Calu3 (cell line): ENCODE results near the gene ACAD11. TPM values are rescaled to one million over a fixed set of nuclear protein-coding genes. Genes with fewer than 3 reads are reported as not detected.

Source experiments
- BruUV-seq: library from RNA; stranded (reverse); fragments of 400-500 nt; replicated peaks from 2 replicates; lab custom pipeline; 2021; lab: Mats Ljungman, UMichigan
- CTCF ChIA-PET: fragments of 300-600 bp; sonication (Branson Sonifier 250); formaldehyde crosslinking; loops from one replicate; lab custom pipeline; 2022; ENCODE audit warnings: antibody characterized with exemption; lab: Charles Lee
- DNase-seq: peaks from one replicate; pipeline ENCODE4 v3.0.0; 2022
- H3K27ac Mint-ChIP-seq: one replicate; pipeline ENCODE4 v1.8.0; 2022; ENCODE audit warnings: mixed read lengths; ENCODE audit not compliant: unreplicated experiment
- H3K27me3 Mint-ChIP-seq: one replicate; pipeline ENCODE4 v1.8.0; 2022; ENCODE audit warnings: mixed read lengths; ENCODE audit not compliant: unreplicated experiment
- H3K36me3 Mint-ChIP-seq: one replicate; pipeline ENCODE4 v1.8.0; 2022; ENCODE audit warnings: mild to moderate bottlenecking, moderate library complexity, mixed read lengths; ENCODE audit not compliant: insufficient read depth, unreplicated experiment
- H3K4me1 Mint-ChIP-seq: one replicate; pipeline ENCODE4 v1.8.0; 2022; ENCODE audit warnings: mild to moderate bottlenecking, low read depth, mixed read lengths; ENCODE audit not compliant: unreplicated experiment
- H3K4me3 Mint-ChIP-seq: one replicate; pipeline ENCODE4 v1.8.0; 2022; ENCODE audit warnings: mild to moderate bottlenecking, low read depth, moderate library complexity, mixed read lengths; ENCODE audit not compliant: unreplicated experiment
- H3K9me3 Mint-ChIP-seq: one replicate; pipeline ENCODE4 v1.8.0; 2022; ENCODE audit warnings: low read depth, mixed read lengths; ENCODE audit not compliant: unreplicated experiment
- intact Hi-C: fragments of 100-400 bp; cut with micrococcal nuclease; formaldehyde crosslinking; loops from one replicate; pipeline ENCODE4 v1.10.0; 2022; ENCODE audit not compliant: unreplicated experiment
- total RNA-seq: library from RNA; stranded (reverse); gene quantifications from 2 replicates; pipeline ENCODE4 v1.2.3, GENCODE V29; 2022
- TF ChIP-seq, protein P1 (sequence below): fragments of 200-600 bp; IDR thresholded peaks from one replicate; pipeline ENCODE4 v1.8.0; 2022; ENCODE audit warnings: antibody characterized with exemption; ENCODE audit not compliant: unreplicated experiment

ACAD11 gene
- total RNA-seq, 1 experiment from 2014 or later = 14.6 TPM

DNA sequence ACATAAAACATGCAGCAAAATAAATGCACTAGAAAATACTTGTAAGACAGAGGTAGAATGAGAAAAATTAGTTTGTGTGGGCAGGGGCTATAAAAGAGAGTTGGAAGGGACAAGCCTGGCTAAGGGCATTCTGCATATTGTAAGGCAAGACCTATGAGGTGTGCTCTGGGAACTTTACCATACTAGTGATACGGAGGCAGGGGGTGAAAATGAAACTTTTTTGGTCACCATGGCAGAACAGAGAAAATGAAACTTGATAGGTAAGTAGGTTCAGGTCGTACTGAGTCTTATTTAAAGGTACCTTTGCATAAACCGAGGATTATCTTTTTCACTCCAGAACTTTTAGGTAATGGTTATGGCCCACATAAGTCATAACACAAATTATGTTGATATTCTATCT, 137.3 kb downstream of the ACAD11 start:
- no peak for DNase-seq
- intact Hi-C loops = no loop called here
- no peaks in the 10 kb centered on the region for H3K9me3 Mint-ChIP-seq
- no peak overlapping the region for H3K4me3 Mint-ChIP-seq
- CTCF ChIA-PET = no interaction called here
- H3K27ac Mint-ChIP-seq = no peak overlapping the region
- H3K36me3 Mint-ChIP-seq = peaks cover 7% of the 10 kb centered on the region
- TF ChIP-seq, protein P1, sequence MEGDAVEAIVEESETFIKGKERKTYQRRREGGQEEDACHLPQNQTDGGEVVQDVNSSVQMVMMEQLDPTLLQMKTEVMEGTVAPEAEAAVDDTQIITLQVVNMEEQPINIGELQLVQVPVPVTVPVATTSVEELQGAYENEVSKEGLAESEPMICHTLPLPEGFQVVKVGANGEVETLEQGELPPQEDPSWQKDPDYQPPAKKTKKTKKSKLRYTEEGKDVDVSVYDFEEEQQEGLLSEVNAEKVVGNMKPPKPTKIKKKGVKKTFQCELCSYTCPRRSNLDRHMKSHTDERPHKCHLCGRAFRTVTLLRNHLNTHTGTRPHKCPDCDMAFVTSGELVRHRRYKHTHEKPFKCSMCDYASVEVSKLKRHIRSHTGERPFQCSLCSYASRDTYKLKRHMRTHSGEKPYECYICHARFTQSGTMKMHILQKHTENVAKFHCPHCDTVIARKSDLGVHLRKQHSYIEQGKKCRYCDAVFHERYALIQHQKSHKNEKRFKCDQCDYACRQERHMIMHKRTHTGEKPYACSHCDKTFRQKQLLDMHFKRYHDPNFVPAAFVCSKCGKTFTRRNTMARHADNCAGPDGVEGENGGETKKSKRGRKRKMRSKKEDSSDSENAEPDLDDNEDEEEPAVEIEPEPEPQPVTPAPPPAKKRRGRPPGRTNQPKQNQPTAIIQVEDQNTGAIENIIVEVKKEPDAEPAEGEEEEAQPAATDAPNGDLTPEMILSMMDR = no peak
- no peaks in the 10 kb centered on the region for H3K4me1 Mint-ChIP-seq
- no peaks in the 10 kb centered on the region for H3K27me3 Mint-ChIP-seq
- BruUV-seq = no TSS peak

DNA sequence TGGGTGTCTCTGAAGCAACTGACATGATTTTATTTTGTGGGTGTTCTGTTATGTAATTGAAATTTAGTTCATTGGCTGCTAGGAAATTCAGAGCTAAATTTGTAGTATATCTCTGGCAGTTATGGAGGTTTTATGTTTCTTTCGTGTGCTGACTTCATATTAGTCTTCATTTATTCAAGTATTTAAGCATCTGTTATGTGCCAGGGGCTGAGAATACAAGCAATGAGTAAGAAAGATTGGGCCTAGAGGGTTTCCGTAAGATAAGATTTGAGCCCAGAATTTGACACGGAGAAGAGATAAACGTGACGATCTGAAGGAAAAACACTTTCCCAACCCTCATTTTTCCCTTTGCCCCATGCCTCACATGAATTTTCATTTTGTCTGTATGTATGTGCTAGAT, 137.7 kb downstream of the ACAD11 start:
- Mint-ChIP-seq H3K27ac (no peak overlapping the region), H3K27me3 (no peaks in the 10 kb centered on the region), H3K4me1 (no peaks in the 10 kb centered on the region), H3K4me3 (no peak overlapping the region), H3K9me3 (no peaks in the 10 kb centered on the region), H3K36me3 (peaks cover 9% of the 10 kb centered on the region)
- intact Hi-C loops = no loop called here
- no TSS peak for BruUV-seq
- no peak for DNase-seq
- TF ChIP-seq, protein P1 = no peak
- CTCF ChIA-PET = interaction anchor here (1.0 to 1.1 kb wide), 2 partner anchors 11 to 14 kb away, joined by 3 read pairs; no protein-coding TSS in a partner anchor

DNA sequence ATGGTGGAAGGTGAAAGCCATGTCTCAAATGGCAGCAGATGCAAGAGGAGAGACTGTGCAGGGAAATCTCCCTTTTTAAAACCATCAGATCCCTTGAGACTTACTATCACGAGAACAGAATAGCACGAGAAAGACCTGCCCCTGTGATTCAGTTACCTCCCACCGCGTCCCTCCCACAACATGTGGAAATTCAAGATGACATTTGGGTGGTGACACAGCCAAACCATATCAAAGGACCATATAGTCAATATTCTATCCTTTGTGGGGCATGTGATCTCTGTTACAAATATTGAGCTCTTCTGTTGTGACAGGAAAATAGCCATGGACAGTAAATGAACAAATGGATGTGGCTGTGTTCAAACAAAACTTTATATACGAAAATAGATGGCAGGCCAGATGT, 139.7 kb downstream of the ACAD11 start:
- no peaks in the 10 kb centered on the region for H3K4me1 Mint-ChIP-seq
- no peak overlapping the region for H3K4me3 Mint-ChIP-seq
- peaks cover 14% of the 10 kb centered on the region for H3K36me3 Mint-ChIP-seq
- BruUV-seq = no TSS peak
- H3K9me3 Mint-ChIP-seq = no peaks in the 10 kb centered on the region
- TF ChIP-seq, protein P1 = no peak
- DNase-seq = no peak
- H3K27me3 Mint-ChIP-seq = no peaks in the 10 kb centered on the region
- intact Hi-C loops = no loop called here
- H3K27ac Mint-ChIP-seq = no peak overlapping the region
- CTCF ChIA-PET = no interaction called here

DNA sequence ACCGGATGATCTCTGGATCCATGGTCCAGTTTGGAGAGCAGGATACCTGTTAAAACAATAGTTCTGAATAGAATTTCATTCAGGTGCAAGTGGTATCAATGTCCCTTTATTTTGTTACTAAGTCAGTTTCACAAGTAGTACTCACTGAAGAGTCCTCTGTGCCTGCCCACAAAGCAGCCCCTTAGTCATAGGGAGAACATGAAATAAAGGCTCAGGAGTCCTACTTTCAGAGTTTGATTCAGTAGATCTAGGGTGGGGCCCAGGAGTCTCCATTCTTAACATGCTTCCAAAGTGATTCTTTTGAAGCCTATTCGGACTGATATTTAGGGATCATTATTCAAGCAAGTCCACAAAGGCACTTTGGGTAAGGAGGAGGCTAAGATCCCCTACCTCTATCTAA, 142.3 kb downstream of the ACAD11 start:
- Mint-ChIP-seq H3K27ac (no peak overlapping the region), H3K9me3 (no peaks in the 10 kb centered on the region), H3K36me3 (peaks cover 7% of the 10 kb centered on the region), H3K4me3 (no peak overlapping the region), H3K27me3 (no peaks in the 10 kb centered on the region), H3K4me1 (no peaks in the 10 kb centered on the region)
- CTCF ChIA-PET = no interaction called here
- TF ChIP-seq, protein P1 = no peak
- intact Hi-C loops = no loop called here
- no peak for DNase-seq
- no TSS peak for BruUV-seq
